VCaP (cell line): Measurements from ENCODE around the gene PHYHD1.

ENCODE experiments used
- H3K27ac ChIP-seq: fragments of 450-650 bp; 2 replicates; pipeline ENCODE4 v1.5.1; 2017
- CTCF ChIP-seq: fragments of 450-650 bp; conservative IDR thresholded peaks from 2 replicates; pipeline ENCODE4 v1.5.1; 2017; ENCODE audit warnings: mild to moderate bottlenecking, moderate library complexity

Gene PHYHD1

GRCh38 chr9:128885798-128886197, 35.0 kb upstream of the PHYHD1 start:
- no peak for TF ChIP-seq CTCF
- no peak overlapping the region for H3K27ac ChIP-seq

GRCh38 chr9:128886211-128886891, 34.4 kb upstream of the PHYHD1 start:
- TF ChIP-seq CTCF: no peak
- no peak overlapping the region for H3K27ac ChIP-seq

- TF ChIP-seq CTCF: no peak
These were observed 33.7 kb upstream of the PHYHD1 start for GRCh38 chr9:128887049-128887448.

GRCh38 chr9:128887914-128888350, 32.9 kb upstream of the PHYHD1 start:
- peak overlapping the region; percentile 42 for H3K27ac ChIP-seq
- no peak for TF ChIP-seq CTCF

More at GRCh38 chr9:128887049-128887448, 33.7 kb upstream of the PHYHD1 start:
- H3K27ac ChIP-seq: no peak overlapping the region

GRCh38 chr9:128891321-128892220, 29.2 kb upstream of the PHYHD1 start:
- no peak for TF ChIP-seq CTCF
- H3K27ac ChIP-seq: no peak overlapping the region

- TF ChIP-seq CTCF: no peak
- 0 out of 2 replicates have a peak overlapping the region, but pooled peaks have one; percentile 5 for H3K27ac ChIP-seq
These were observed 28.4 kb upstream of the PHYHD1 start for GRCh38 chr9:128892221-128892921.

GRCh38 chr9:128893354-128893753, 27.4 kb upstream of the PHYHD1 start:
- H3K27ac ChIP-seq: no peak overlapping the region
- no peak for TF ChIP-seq CTCF
